ENCODE data around the gene MAN2C1. TPM values are rescaled to one million over a fixed set of nuclear protein-coding genes. Genes with fewer than 3 reads are reported as not detected.

MAN2C1 gene
- total and polyA plus RNA-seq, 9 of the 15 experiments (the other 6 are each of a cell fraction or from before 2014, with no cell fraction given) = 2.0 to 141 (median 39.9) TPM

DNA sequence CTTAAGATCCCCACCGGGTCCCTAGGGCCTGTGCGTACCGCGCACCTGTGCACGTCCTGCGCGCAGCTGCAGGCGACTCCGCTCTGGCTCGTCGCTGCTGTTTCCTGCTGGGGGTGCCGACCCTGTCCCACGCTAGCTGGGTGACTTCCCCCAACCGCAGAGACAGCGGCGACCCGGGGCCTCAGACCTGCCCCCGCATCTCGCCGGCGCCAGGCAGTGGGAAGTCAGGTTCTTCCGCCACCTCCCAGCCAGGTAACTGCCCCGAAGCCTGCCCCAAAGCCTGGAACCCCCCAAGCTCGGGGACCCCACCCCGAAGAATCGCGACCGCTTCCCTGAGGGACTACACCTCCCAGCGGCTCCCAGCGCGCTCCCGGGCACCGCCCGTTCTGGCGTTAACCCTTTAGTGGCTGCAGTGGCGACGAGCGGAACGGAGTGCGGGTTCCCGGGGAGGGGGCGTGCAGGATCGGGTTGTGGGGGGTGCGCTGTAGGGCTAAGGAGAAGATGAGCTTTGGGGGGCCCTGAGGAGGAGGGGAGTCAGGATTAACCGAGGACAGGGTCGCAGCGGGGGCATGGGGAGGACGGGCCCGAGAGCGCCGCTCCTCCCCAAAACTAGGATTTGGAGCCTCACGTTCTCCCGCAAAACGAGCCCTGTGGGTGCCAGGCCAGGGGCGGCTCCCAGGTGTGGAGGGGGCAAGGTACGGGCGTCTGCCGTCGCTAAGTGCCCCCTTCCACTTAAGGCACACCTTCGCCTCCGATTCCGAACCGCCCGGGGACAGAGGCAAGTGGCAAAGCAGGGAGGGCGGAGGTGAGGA is 21.0 kb downstream of the MAN2C1 start (continued):
- TF ChIP-seq KDM1A (IDR thresholded peaks at IDR 0.05) = no peak
- TF ChIP-seq ZKSCAN3 (CRISPR knock-in tag; IDR thresholded peaks at IDR 0.05) = no peak
- TF ChIP-seq PCBP1 (IDR thresholded peaks at IDR 0.05; ENCODE audit: low read depth, low read length, poor library complexity, severe bottlenecking) = no peak
- TF ChIP-seq OTX1 (CRISPR knock-in tag; IDR thresholded peaks at IDR 0.05) = 0 out of 2 replicates have a peak, but pooled peaks have one; percentile 21
- no peak for TF ChIP-seq BACH1 (tag; IDR thresholded peaks at IDR 0.05)
- TF ChIP-seq RBM34 (IDR thresholded peaks at IDR 0.05; ENCODE audit: borderline replicate concordance, insufficient read depth, low read length) = no peak
- no peak for TF ChIP-seq GABPB2 (CRISPR knock-in tag; conservative IDR thresholded peaks at IDR 0.05)
- TF ChIP-seq L3MBTL2 (IDR thresholded peaks at IDR 0.05) = peak; percentile 28; the same call in 1 of the 2 replicates
- no peak for TF ChIP-seq BRCA1 (IDR thresholded peaks at IDR 0.05)
- 0 out of 2 replicates have a peak, but pooled peaks have one; percentile 77 for TF ChIP-seq BRCA1 (CRISPR knock-in tag; IDR thresholded peaks at IDR 0.05)
- no peak for TF ChIP-seq RUNX1 (IDR thresholded peaks at IDR 0.05; ENCODE audit: low read depth)
- TF ChIP-seq ZBTB7A (IDR thresholded peaks at IDR 0.05; ENCODE audit: borderline replicate concordance, control insufficient read depth, low read depth, low read length) = peak; percentile 62; the same call in 1 of the 2 replicates
- no peak for TF ChIP-seq MYNN (IDR thresholded peaks at IDR 0.05)
- TF ChIP-seq MYNN (CRISPR knock-in tag; IDR thresholded peaks at IDR 0.05) = no peak
- TF ChIP-seq EGR1 (conservative IDR thresholded peaks at IDR 0.05) = peak; percentile 61
- TF ChIP-seq ZNF584 (CRISPR knock-in tag; IDR thresholded peaks at IDR 0.05; ENCODE audit: low read depth) = no peak
- TF ChIP-seq RBM25 (IDR thresholded peaks at IDR 0.05; ENCODE audit: low read depth, low read length, severe bottlenecking) = no peak
- peak; percentile 48; the same call in 1 of the 2 replicates for TF ChIP-seq ZNF431 (CRISPR knock-in tag; IDR thresholded peaks at IDR 0.05)
- 0 out of 2 replicates have a peak, but pooled peaks have one; percentile 26 for TF ChIP-seq KDM2B (CRISPR knock-in tag; IDR thresholded peaks at IDR 0.05)
- TF ChIP-seq ESRRA (IDR thresholded peaks at IDR 0.05; ENCODE audit: borderline replicate concordance, low read depth) = no peak
- TF ChIP-seq ARID2 (IDR thresholded peaks at IDR 0.05) = 0 out of 2 replicates have a peak, but pooled peaks have one; percentile 16
- TF ChIP-seq ZFX (CRISPR knock-in tag; IDR thresholded peaks at IDR 0.05) = peak; percentile 64
- TF ChIP-seq ZNF507 (tag; conservative IDR thresholded peaks at IDR 0.05) = no peak
- TF ChIP-seq, protein P1, sequence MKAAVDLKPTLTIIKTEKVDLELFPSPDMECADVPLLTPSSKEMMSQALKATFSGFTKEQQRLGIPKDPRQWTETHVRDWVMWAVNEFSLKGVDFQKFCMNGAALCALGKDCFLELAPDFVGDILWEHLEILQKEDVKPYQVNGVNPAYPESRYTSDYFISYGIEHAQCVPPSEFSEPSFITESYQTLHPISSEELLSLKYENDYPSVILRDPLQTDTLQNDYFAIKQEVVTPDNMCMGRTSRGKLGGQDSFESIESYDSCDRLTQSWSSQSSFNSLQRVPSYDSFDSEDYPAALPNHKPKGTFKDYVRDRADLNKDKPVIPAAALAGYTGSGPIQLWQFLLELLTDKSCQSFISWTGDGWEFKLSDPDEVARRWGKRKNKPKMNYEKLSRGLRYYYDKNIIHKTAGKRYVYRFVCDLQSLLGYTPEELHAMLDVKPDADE (conservative IDR thresholded peaks at IDR 0.05; ENCODE audit: control insufficient read depth, low read depth, low read length) = peak; percentile 58
- TF ChIP-seq, protein P2, sequence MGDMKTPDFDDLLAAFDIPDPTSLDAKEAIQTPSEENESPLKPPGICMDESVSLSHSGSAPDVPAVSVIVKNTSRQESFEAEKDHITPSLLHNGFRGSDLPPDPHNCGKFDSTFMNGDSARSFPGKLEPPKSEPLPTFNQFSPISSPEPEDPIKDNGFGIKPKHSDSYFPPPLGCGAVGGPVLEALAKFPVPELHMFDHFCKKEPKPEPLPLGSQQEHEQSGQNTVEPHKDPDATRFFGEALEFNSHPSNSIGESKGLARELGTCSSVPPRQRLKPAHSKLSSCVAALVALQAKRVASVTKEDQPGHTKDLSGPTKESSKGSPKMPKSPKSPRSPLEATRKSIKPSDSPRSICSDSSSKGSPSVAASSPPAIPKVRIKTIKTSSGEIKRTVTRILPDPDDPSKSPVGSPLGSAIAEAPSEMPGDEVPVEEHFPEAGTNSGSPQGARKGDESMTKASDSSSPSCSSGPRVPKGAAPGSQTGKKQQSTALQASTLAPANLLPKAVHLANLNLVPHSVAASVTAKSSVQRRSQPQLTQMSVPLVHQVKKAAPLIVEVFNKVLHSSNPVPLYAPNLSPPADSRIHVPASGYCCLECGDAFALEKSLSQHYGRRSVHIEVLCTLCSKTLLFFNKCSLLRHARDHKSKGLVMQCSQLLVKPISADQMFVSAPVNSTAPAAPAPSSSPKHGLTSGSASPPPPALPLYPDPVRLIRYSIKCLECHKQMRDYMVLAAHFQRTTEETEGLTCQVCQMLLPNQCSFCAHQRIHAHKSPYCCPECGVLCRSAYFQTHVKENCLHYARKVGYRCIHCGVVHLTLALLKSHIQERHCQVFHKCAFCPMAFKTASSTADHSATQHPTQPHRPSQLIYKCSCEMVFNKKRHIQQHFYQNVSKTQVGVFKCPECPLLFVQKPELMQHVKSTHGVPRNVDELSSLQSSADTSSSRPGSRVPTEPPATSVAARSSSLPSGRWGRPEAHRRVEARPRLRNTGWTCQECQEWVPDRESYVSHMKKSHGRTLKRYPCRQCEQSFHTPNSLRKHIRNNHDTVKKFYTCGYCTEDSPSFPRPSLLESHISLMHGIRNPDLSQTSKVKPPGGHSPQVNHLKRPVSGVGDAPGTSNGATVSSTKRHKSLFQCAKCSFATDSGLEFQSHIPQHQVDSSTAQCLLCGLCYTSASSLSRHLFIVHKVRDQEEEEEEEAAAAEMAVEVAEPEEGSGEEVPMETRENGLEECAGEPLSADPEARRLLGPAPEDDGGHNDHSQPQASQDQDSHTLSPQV (IDR thresholded peaks at IDR 0.05) = no peak
- TF ChIP-seq PYGO2 (tag; IDR thresholded peaks at IDR 0.05) = no peak
